Tongue (tissue), 2 donors: ENCODE results near the gene CERCAM. TPM values are rescaled to one million over a fixed set of nuclear protein-coding genes. Genes with fewer than 3 reads are reported as not detected.
"Not testable (repeated sequence)": the region's sequence is repeated elsewhere in the genome, so short reads cannot be mapped to it uniquely, and the experiment has no call there.

Experiments used
- DNase-seq: peaks from one replicate; pipeline ENCODE4 v3.0.0-alpha.2; 2015
- total RNA-seq: library from RNA; depleted of rRNA; stranded (reverse); fragments of >200 nt; gene quantifications from one replicate; pipeline ENCODE4 v1.2.3, GENCODE V29; 2014

CERCAM gene
- total RNA-seq, 1 donor from 2014 or later, result 63.2 TPM

DNA sequence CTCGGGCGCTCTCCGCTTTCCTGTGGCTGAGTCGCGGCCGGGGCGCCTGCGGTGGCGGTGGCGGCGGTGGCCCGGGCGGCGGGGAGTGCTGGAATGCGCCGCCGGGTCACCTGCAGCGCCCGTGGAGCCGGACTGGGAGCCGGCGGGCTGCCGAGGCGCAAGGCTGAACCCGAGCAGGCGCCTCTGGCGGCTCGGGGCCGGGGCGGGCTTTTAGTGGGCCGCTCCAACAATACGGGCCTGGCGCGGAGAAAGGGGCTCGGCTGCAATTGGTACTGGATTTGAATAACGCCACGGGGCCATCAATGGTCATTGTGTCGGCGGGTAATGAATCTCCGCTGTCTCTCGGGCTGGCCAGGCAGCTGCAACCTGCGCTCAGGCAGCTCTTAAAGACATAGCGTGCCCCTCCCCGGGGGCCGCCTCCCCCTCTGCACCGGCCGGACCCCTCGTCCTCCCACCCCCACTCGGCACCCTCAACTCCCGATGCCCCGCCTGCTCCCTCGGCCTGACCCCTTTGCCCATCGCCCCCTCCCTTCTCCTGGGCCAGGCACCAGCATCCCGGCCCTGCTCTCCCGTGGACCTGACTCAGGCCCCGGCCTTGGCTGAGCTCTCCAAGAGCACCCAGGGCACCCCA, 27.4 kb upstream of the CERCAM start:
- DNase-seq, result no peak

- no peak for DNase-seq
Measured at GRCh38 chr9:128393970-128394369, 26.7 kb upstream of the CERCAM start.

GRCh38 chr9:128394379-128395168, 26.1 kb upstream of the CERCAM start:
- no peak for DNase-seq

GRCh38 chr9:128396970-128397613, 23.6 kb upstream of the CERCAM start:
- no peak for DNase-seq

DNA sequence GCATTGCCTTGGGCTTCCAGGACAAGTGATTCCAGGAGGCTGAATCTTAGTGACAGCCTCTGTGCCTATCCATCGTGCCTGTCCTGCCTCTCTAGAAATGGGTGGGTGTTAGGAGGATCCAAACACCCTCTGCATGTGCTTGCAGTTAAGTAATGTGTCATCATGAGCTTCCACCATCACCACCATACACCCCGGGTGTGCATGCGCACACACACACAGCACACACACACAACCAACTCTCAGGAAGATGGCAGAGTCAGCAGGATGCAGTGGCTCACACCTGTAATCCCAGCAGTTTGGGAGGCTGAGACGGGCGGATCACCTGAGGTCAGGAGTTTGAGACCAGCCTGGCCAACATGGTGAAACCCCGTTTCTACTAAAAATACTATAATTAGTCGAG, 22.8 kb upstream of the CERCAM start:
- DNase-seq, result no peak

GRCh38 chr9:128399861-128400260, 20.8 kb upstream of the CERCAM start:
- DNase-seq, result peak; percentile 82

DNA sequence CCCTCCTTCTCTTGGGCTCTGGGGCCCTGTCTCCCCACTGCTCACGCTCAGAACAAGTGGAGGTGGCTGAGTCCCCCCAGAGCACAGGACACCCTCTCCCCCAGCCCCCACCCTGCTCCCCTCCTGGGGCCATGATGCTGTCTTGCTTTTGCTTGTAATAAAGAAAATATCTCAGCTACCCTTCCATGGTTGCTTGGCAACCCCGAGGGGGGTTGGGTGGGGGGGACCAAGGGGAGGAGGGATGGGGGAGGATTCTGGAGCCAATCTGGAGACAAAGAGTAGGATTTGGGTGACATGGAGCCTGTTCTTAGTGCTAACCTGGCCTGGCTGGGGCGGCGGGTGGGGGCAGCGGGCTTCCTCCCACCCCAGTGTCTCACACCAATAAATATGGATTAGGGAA, 16.1 kb upstream of the CERCAM start:
- DNase-seq, result no peak

DNA sequence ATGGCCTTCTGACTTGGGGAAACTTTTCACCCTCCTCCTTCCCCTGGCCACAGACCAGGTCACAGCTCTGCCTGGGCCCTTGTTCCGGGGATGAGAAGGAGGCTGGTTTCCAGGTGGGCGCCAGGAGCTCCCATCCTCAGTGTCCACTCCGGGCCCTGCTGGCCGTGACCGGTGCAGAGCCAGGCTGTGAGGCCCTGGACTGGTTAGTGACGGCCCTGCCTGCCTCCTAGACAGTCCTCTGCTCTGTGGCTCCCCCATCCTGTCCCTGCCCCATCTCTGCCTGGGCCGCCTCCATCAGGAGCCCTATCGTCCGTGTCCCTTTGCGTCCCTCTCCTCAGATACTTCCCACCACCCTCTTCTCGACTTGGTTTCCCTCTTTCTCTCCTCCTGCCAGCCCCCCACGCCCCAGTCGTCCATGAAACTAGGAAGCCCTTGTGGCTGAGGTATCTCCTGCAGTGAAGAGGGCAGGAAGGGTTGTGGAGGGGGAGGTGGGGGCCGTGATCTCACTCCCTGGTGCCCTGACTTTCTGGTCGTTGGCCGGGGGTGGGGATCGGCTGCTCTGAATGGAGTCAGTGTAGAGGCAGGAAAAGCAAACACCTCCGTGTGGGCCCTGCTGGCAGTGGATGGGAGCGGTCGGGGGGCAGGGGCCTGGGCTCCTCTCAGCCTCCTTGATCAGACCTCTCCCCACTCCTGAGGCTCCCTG, 15.4 kb upstream of the CERCAM start:
- DNase-seq, result no peak

GRCh38 chr9:128405780-128406171, 14.9 kb upstream of the CERCAM start:
- no peak for DNase-seq

GRCh38 chr9:128406848-128407391, 13.7 kb upstream of the CERCAM start:
- DNase-seq, result no peak

DNA sequence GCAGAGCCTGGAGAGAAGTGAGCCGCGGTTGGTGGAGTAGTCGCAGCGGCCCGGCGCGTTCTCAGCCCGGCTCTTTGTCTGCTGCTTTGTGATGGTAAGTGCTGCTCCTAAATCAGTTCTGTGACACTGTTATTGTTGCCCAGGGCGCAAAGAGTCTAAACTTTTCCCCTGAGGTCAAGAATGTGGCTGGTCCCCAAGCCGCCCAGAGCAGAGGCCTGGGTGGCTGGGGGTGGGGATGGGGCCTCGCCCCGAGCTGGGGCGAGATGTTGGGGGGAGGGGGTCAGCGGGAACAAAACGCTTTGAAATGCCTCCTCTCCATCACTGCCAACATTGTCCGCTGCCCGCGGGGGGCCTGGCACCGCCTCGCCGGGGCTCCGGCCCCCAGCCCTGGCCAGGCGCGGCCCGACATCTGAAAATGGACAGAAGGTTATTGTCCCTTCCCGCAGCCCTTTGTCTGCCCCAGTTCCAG, 11.7 kb upstream of the CERCAM start:
- DNase-seq, result no peak

GRCh38 chr9:128409450-128409849, 11.2 kb upstream of the CERCAM start:
- no peak for DNase-seq

- no peak for DNase-seq
Measured at GRCh38 chr9:128409978-128410377, 10.7 kb upstream of the CERCAM start.

DNA sequence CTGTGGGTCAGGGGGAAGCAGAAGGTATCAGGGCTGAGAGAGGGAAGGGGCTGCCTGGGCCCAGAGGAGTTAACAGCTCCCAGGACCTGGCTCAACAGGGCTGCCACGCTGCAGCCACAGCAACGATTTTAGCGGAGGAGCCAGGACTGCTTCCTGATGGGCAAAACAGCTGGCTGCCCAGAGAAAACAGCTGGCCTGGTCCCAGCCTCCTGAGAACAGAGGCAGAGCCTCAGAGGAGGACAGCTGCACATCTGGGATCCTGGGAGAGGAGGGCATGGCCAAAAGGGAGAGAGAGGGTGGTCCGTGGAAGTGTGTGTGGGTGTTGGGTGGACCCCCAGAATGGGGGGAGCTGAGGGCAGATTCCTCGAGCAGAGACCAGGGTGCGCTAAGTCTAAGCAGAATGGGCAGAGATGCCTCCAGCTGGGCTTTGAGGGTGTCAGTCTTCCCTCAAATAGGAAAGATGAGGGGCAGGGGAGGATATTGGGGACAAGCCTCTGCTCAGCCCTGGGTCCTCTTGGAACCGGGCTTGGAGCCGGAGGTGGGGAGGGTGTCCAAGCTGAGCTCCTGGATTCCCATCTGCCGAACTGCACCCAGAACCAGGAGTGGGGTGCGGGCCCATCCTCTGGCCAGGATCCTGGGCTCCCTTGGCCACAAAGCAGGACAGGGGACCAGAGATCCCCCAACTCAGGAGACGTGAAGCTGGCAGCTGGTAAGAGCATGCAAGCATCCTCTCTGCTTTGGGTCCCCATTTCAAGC, 9.1 kb upstream of the CERCAM start:
- DNase-seq, result peak; percentile 81

DNA sequence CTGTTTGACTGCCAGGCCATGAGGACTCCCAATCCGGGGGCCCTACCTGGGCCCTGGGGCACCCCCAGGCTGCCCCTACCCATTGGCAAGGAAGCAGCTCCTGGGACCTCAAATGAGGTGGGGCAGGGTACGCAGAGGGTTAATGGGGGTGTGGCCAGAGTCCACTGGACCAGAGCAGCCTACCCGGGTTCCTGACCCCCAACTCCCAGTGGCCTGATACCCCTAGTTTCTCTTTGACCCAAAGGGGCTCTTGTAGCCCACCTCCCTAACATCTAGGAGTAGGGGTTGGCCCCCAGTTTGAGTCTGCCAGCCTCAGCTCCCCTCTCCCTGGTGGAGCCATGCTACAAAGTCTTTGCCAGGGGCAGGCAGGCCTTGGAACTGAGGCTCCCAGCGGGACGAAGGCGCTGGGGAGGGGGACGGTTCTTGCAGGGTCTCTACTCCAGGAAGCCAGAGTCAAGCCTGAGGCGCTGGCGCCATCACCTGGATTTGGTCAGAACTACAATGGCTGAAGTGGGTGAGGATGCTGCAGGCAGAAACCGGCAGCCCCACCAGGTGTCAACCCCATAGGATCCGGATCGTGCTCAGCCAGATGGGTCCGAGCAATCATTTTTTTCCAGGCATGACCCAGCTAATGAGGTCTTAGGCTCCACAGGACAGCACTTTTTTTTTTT, 8.4 kb upstream of the CERCAM start:
- DNase-seq, result peak; percentile 88

DNA sequence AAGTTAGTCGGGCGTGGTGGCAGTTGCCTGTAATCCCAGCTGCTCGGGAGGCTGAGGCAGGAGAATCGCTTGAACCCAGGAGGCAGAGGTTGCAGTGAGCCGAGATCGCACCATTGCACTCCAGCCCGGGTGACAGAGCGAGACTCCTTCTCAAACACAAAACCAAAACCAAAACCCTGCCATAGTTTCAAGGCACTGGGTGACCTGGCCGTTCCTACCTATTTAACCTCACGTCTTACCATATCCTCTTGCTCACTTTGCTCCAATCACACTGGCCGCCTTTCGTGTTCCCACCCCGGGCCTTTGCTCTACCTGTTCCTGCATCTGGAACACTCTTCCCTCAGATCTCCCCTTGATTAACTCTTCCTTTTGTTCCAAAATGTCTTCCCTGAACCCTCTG, 6.9 kb upstream of the CERCAM start:
- DNase-seq, result not testable (repeated sequence)

DNA sequence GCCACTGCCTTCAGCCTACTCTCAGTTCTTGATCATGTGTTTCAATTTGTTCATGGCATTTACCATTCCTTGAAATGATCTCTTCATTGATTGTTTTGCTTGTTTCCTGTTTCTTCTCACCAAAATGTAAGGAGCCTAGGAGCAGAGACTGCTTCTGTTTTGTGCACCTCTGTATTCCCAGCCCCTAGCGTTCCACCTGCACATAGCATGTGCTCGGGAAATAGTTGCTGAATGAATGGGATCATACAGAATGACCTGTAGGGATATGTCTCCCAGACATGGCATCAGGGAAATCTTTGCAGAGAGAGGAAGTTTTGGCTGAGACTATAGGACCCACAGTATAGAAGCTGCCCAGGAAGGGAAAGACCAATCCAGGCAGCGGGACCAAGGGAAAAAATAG, 6.2 kb upstream of the CERCAM start:
- DNase-seq, result no peak

- no peak for DNase-seq
Measured at GRCh38 chr9:128415281-128415680, 5.4 kb upstream of the CERCAM start.

DNA sequence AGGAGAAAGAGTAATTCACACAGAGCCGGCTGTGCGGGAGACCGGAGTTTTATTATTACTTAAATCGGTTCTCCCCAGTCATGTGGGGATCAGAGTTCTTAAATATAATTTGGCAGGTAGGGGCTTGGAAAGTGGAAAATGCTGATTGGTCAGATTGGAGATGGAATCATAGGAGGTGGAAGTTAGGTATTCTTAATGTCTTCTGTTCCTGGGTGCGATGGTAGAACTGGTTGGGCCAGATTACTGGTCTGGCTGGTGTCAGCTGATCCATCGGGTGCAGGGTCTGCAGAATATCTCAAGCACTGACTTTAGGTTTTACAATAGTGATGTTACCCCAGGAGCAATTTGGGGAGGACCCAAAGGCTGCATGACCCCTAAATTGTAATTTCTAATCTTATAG, 4.6 kb upstream of the CERCAM start:
- no peak for DNase-seq

DNA sequence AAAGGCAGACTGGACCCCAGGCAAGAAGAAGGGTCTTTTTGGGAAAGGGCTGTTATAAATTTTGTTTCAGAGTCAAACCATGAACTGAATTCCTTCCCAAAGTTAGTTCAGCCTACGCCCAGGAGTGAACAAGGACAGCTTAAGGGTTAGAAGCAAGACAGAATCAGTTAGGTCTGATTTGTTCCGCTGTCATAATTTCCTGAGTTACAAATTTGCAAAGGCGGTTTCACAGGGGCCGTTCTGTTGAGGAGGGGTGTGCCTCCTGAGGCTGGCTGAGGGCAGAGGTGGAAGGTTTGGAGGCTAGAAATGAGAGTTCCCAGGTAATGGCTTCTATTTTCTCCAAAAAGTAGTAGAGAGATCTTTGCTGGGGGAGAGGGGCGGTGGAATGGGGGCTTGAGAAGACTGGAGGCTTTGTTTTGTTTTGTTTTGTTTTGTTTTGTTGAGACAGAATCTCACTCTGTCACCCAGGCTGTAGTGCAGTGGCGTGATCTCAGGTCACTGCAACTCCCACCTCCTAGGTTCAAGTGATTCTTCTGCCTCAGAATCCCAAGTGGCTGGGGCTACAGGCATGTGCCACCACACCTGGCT, 4.1 kb upstream of the CERCAM start:
- no peak for DNase-seq
